ENCODE results near the gene TRPM7. TPM values are rescaled to one million over a fixed set of nuclear protein-coding genes. Genes with fewer than 3 reads are reported as not detected.
A peak's percentile ranks its signal among the peaks of the same experiment; 100 is the strongest.
"Not testable (repeated sequence)": the region's sequence is repeated elsewhere in the genome, so short reads cannot be mapped to it uniquely, and the experiment has no call there.

Gene TRPM7
- total and polyA plus RNA-seq, 7 experiments from 2014 or later: 14.3 to 62.3 (median 36.5) TPM

DNA sequence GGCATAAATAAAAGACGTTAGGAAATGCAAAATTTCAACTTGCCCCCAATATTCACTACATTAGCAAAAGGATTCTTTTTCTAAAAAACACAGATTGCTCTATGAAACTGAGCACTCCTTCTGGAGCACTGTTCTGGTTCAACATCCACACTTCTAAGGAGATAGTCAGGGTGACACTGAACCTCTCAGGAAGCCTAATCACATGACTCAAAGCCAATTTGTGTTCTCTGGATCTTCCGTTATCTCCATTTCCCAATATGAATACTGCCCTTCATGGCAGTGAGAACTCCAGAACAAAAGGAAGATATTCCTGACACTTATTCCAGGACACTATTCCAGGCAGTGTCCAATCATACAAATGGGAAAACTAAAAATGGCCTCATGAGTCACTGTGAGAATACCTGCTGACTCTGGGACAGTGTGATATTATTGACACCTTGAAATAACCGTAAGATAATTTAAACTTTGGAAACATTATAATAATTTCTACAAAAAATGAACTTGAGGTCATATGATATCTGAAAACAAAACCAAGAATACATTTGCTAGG is 21.4 kb upstream of the TRPM7 start:
- POLR2A ChIA-PET: no interaction called here
- H3K36me3 ChIP-seq (ENCODE audit: control insufficient read depth in 2 of 3, insufficient read depth in 3 of 3, low read length in 3 of 3): no peaks in the 10 kb centered on the region

DNA sequence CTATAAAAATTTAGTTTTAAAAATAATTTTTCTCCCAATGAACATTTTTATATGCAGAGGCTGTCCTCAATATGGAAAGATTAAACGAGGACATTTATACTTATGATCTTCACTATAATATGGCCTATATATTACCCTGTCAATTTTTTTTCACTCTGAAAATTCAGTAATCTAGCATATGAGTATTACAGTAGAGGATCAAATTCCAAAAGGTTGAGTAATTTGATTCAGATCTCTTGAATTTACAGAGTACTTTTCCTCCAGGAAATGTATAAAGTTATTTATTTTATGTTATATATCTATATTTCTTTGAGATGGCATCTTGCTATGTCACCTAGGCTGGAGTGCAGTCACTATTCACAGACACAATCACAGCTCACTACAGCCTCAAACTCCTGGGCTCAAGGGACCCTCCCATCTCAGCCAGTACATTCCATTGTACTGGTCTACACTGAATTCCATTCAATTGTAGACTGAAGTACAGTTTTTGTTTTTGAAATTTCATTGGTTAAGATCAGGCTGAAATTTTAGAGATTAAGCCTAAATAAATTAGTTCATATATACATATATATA is 16.3 kb upstream of the TRPM7 start:
- Mint-ChIP-seq H3K4me3 (no peak overlapping the region), H3K9me3 (no peaks in the 10 kb centered on the region), H3K36me3 (peaks cover 0 to 12% (median 4%) of the 10 kb centered on the region in 5 donors), H3K27me3 (no peaks in the 10 kb centered on the region), H3K27ac (no peak overlapping the region), H3K4me1 (no peaks in the 10 kb centered on the region)
- intact Hi-C loops (cut with micrococcal nuclease): no loop called here
- no peaks in the 10 kb centered on the region for H3K9me3 ChIP-seq (ENCODE audit: control insufficient read depth in 2 of 3, low read length in 3 of 3)
- no peaks in the 10 kb centered on the region for H3K4me1 ChIP-seq (ENCODE audit: control insufficient read depth in 2 of 2, insufficient read depth in 2 of 2, low read length in 2 of 2)
- DNase-seq: no peak
- CTCF ChIA-PET: no interaction called here
- H3K27me3 ChIP-seq (ENCODE audit: control insufficient read depth in 2 of 2, insufficient read depth in 2 of 2, low read length in 2 of 2): no peaks in the 10 kb centered on the region
- H3K4me3 ChIP-seq (ENCODE audit: low read length): no peak overlapping the region
- no peaks in the 10 kb centered on the region for H3K36me3 ChIP-seq (ENCODE audit: control insufficient read depth in 2 of 3, insufficient read depth in 3 of 3, low read length in 3 of 3)
- no peak for ATAC-seq
- H3K27ac ChIP-seq (ENCODE audit: low read depth, low read length): no peak overlapping the region
- POLR2A ChIA-PET: no interaction called here

More for the DNA sequence above, 21.4 kb upstream of the TRPM7 start:
- intact Hi-C loops (cut with micrococcal nuclease): loop anchor here in 1 of 2 donors (2.0 kb wide), 1 partner anchor 21 kb away; the partner anchor contains the start of gene TRPM7
- no peak overlapping the region for H3K4me3 ChIP-seq (ENCODE audit: low read length)
- Mint-ChIP-seq H3K36me3 (peaks cover 0 to 6% (median 3%) of the 10 kb centered on the region in 5 donors), H3K27me3 (no peaks in the 10 kb centered on the region), H3K4me1 (peaks cover 0 to 1% (median 0%) of the 10 kb centered on the region in 7 donors), H3K27ac (no peak overlapping the region), H3K9me3 (no peaks in the 10 kb centered on the region), H3K4me3 (no peak overlapping the region)
- DNase-seq (no peak), ATAC-seq (no peak)
- H3K9me3 ChIP-seq (ENCODE audit: control insufficient read depth in 2 of 3, low read length in 3 of 3): no peaks in the 10 kb centered on the region
- H3K27me3 ChIP-seq (ENCODE audit: control insufficient read depth in 2 of 2, insufficient read depth in 2 of 2, low read length in 2 of 2): no peaks in the 10 kb centered on the region
- H3K27ac ChIP-seq (ENCODE audit: low read depth, low read length): no peak overlapping the region
- CTCF ChIA-PET: no interaction called here
- no peaks in the 10 kb centered on the region for H3K4me1 ChIP-seq (ENCODE audit: control insufficient read depth in 2 of 2, insufficient read depth in 2 of 2, low read length in 2 of 2)

GRCh38 chr15:50698101-50698500 is 11.5 kb upstream of the TRPM7 start:
- H3K4me1 ChIP-seq (ENCODE audit: control insufficient read depth in 2 of 2, insufficient read depth in 2 of 2, low read length in 2 of 2): no peaks in the 10 kb centered on the region
- CTCF ChIA-PET: no interaction called here
- no peaks in the 10 kb centered on the region for H3K9me3 ChIP-seq (ENCODE audit: control insufficient read depth in 2 of 3, low read length in 3 of 3)
- peaks cover 0 to 2% (median 0%) of the 10 kb centered on the region in 7 donors for H3K4me1 Mint-ChIP-seq
- H3K4me3 Mint-ChIP-seq: no peak overlapping the region
- intact Hi-C loops (cut with micrococcal nuclease): no loop called here
- POLR2A ChIA-PET: no interaction called here
- no peak for ATAC-seq
- H3K27ac ChIP-seq (ENCODE audit: low read depth, low read length): no peak overlapping the region
- H3K9me3 Mint-ChIP-seq: no peaks in the 10 kb centered on the region
- H3K36me3 Mint-ChIP-seq: peaks cover 0 to 8% (median 3%) of the 10 kb centered on the region in 5 donors
- no peaks in the 10 kb centered on the region for H3K36me3 ChIP-seq (ENCODE audit: control insufficient read depth in 2 of 3, insufficient read depth in 3 of 3, low read length in 3 of 3)
- DNase-seq: no peak
- no peak overlapping the region for H3K27ac Mint-ChIP-seq
- no peaks in the 10 kb centered on the region for H3K27me3 ChIP-seq (ENCODE audit: control insufficient read depth in 2 of 2, insufficient read depth in 2 of 2, low read length in 2 of 2)
- no peaks in the 10 kb centered on the region for H3K27me3 Mint-ChIP-seq
- H3K4me3 ChIP-seq (ENCODE audit: low read length): no peak overlapping the region

DNA sequence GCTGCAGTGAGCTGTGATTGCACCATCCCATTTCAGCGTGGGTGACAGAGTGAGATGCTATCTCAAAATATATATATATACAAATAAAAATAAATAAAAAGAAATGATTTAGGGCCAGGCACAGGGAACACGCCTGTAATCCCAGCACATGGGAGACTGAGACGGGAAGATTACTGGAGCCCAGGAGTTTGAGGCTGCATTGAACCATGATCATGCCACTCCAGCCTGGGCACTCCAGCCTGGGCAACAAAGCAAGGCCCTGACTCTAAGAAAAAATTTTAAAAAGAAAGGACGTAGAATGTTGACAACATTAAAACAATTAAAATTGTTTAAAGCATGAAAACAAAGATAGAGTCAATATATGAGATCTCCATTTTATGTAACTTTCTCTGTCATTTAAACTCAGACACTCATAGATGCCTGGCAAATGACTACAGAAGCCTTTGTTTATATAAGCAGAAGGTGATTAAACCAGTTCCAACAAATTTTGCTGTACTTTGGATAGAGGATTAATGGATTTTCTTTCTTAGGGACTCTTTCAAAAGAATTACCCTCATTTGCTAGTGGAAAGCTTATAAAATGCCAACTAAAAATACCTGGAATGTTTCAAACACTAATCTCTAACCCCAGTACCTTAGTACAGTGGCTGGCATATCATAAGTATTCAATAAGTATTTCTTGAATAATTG is 10.7 kb upstream of the TRPM7 start:
- DNase-seq (no peak), ATAC-seq (no peak)
- intact Hi-C loops (cut with micrococcal nuclease): no loop called here
- Mint-ChIP-seq H3K27me3 (no peaks in the 10 kb centered on the region), H3K4me3 (no peak overlapping the region), H3K9me3 (no peaks in the 10 kb centered on the region), H3K36me3 (peaks cover 0 to 8% (median 2%) of the 10 kb centered on the region in 5 donors), H3K4me1 (peaks cover 0 to 2% (median 0%) of the 10 kb centered on the region in 7 donors), H3K27ac (no peak overlapping the region)
- Histone ChIP-seq H3K27me3 (ENCODE audit: control insufficient read depth in 2 of 2, insufficient read depth in 2 of 2, low read length in 2 of 2) (no peaks in the 10 kb centered on the region), H3K27ac (ENCODE audit: low read depth, low read length) (no peak overlapping the region), H3K36me3 (ENCODE audit: control insufficient read depth in 2 of 3, insufficient read depth in 3 of 3, low read length in 3 of 3) (no peaks in the 10 kb centered on the region), H3K4me3 (ENCODE audit: low read length) (no peak overlapping the region), H3K9me3 (ENCODE audit: control insufficient read depth in 2 of 3, low read length in 3 of 3) (no peaks in the 10 kb centered on the region), H3K4me1 (ENCODE audit: control insufficient read depth in 2 of 2, insufficient read depth in 2 of 2, low read length in 2 of 2) (no peaks in the 10 kb centered on the region)
- ChIA-PET CTCF (no interaction called here), POLR2A (interaction anchor here (1.1 kb wide), 1 partner anchor 11 kb away, joined by 4 read pairs; no protein-coding TSS in a partner anchor)

DNA sequence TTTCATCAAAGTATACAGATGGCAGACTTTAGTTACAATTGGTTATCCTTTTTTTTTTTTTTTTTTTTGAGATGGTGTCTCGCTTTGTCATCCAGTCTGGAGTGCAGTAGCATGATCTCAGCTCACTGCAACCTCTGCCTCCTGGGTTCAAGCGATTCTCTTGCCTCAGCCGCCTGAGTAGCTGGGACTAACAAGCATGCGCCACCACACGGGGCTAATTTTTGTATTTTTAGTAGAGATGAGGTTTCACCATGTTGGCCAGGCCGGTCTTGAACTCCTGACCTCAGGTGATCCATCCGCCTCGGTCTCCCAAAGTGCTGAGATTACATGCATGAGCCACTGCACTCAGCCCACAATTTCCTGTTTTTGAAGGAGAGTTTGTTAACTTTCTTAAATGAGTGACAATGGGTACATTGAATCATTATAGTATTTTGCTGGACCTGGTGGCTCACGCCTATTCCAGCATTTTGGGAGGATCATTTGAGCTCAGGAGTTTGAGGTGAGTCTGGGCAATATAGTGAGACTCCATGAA is 8.1 kb upstream of the TRPM7 start:
- not testable (repeated sequence) for H3K36me3 Mint-ChIP-seq

GRCh38 chr15:50687302-50687902 is 805 bp upstream of the TRPM7 start:
- Mint-ChIP-seq H3K9me3 (peaks cover 0 to 4% (median 0%) of the 10 kb centered on the region in 11 donors), H3K27me3 (no peaks in the 10 kb centered on the region), H3K4me1 (peaks cover 40 to 55% (median 46%) of the 10 kb centered on the region in 7 donors), H3K36me3 (peaks cover 0 to 20% (median 6%) of the 10 kb centered on the region in 5 donors), H3K4me3 (peak overlapping the region; percentile 86 to 100 (median 97)), H3K27ac (peak overlapping the region; percentile 90 to 99 (median 97))
- ChIA-PET POLR2A (interaction anchor here (0.8 to 3.1 kb wide), 4 partner anchors 77 to 332 kb away, joined by 4 to 9 read pairs (median 6); partner anchors contain the start of genes AP4E1 and GABPB1), CTCF (no interaction called here)
- Histone ChIP-seq H3K4me1 (ENCODE audit: control insufficient read depth in 2 of 2, insufficient read depth in 2 of 2, low read length in 2 of 2) (peaks cover 16 to 26% of the 10 kb centered on the region in 2 donors), H3K36me3 (ENCODE audit: control insufficient read depth in 2 of 3, insufficient read depth in 3 of 3, low read length in 3 of 3) (peaks cover 0 to 4% (median 0%) of the 10 kb centered on the region in 3 experiments), H3K4me3 (ENCODE audit: low read length) (peak overlapping the region; percentile 99), H3K27me3 (ENCODE audit: control insufficient read depth in 2 of 2, insufficient read depth in 2 of 2, low read length in 2 of 2) (no peaks in the 10 kb centered on the region), H3K27ac (ENCODE audit: low read depth, low read length) (peak overlapping the region; percentile 93), H3K9me3 (ENCODE audit: control insufficient read depth in 2 of 3, low read length in 3 of 3) (no peaks in the 10 kb centered on the region)
- ATAC-seq (no peak), DNase-seq (peak in 1 of 9 donors; percentile 11)
- intact Hi-C loops (cut with micrococcal nuclease): loop anchor here (2.0 to 10.0 kb wide), 5 partner anchors 19 to 1875 kb away; partner anchors contain the start of genes CEP152 (in 1 of the 2), COPS2 (in 1 of the 2), EID1 (in 1 of the 2) and GABPB1 (in 1 of the 2)

More for the DNA sequence above, 8.1 kb upstream of the TRPM7 start:
- H3K36me3 ChIP-seq (ENCODE audit: control insufficient read depth in 2 of 3, insufficient read depth in 3 of 3, low read length in 3 of 3); intact Hi-C loops (cut with micrococcal nuclease); ATAC-seq; H3K27me3 Mint-ChIP-seq; H3K4me3 ChIP-seq (ENCODE audit: low read length); H3K9me3 Mint-ChIP-seq; H3K4me3 Mint-ChIP-seq; H3K27me3 ChIP-seq (ENCODE audit: control insufficient read depth in 2 of 2, insufficient read depth in 2 of 2, low read length in 2 of 2); DNase-seq; POLR2A ChIA-PET; H3K4me1 ChIP-seq (ENCODE audit: control insufficient read depth in 2 of 2, insufficient read depth in 2 of 2, low read length in 2 of 2); H3K27ac ChIP-seq (ENCODE audit: low read depth, low read length); H3K27ac Mint-ChIP-seq; H3K4me1 Mint-ChIP-seq; H3K9me3 ChIP-seq (ENCODE audit: control insufficient read depth in 2 of 3, low read length in 3 of 3); CTCF ChIA-PET: not testable (repeated sequence)
